ENCODE data around the gene GDPD1.
A peak's percentile ranks its signal among the peaks of the same experiment; 100 is the strongest.

- TF ChIP-seq CTCF (IDR thresholded peaks at IDR 0.05; ENCODE audit: insufficient read depth, low read length, poor library complexity, severe bottlenecking) (peak; percentile 68), EZH2phosphoT487 (conservative IDR thresholded peaks at IDR 0.05; ENCODE audit: low read length) (no peak)
Observed at GRCh38 chr17:59311051-59311468, 90.7 kb downstream of the GDPD1 start.

Measured in SU-DHL-6 (cell line).